Medulla oblongata (tissue), 1 donor: Measurements from ENCODE around the gene ECI2.
"Not testable (repeated sequence)": the region's sequence is repeated elsewhere in the genome, so short reads cannot be mapped to it uniquely, and the experiment has no call there.

ENCODE experiments used
- DNase-seq: peaks from one replicate; pipeline ENCODE4 v3.0.0-alpha.2; 2015; ENCODE audit errors: extremely low spot score

ECI2 gene

GRCh38 chr6:4102687-4103244, 32.6 kb downstream of the ECI2 start:
- no peak for DNase-seq

DNA sequence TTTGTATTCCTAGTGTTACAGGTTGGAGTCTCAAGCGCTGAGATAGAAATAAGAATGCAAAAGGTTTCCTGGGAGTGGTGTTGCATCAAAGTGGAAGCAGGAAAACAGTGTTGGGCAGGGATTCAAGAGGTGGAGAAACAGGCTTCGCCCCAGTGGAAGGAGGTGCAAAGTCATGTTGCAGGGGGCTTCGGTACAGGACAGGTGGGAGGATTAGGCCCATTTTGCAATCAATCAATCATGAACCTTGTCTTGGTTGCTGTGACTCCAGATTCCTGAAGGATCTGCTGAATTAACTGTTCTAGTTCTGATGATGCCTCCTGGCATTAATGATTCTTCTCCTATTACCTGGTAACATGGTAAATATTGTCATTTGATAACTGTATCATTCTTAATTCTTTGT, 34.1 kb downstream of the ECI2 start:
- DNase-seq: no peak

- no peak for DNase-seq
Observed at GRCh38 chr6:4100655-4101054, 34.7 kb downstream of the ECI2 start.

DNA sequence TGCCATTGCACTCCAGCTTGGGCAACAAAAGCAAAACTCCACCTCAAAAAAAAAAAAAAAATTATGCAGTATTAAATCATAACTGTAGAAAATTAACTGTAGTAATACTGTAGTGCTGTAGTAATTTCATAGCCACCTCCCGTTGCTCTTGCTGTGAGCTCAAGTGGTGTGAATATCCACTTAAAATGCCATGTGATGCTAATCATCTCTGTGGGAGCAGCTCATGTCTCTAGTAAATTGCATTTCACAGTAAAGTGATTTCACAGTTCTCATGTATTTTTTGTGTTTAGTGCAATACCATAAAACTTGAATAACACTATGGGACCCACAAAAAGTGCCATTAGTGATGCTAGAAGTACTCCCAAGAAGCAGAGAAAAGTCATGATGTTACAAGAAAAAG, 42.1 kb downstream of the ECI2 start:
- no peak for DNase-seq

DNA sequence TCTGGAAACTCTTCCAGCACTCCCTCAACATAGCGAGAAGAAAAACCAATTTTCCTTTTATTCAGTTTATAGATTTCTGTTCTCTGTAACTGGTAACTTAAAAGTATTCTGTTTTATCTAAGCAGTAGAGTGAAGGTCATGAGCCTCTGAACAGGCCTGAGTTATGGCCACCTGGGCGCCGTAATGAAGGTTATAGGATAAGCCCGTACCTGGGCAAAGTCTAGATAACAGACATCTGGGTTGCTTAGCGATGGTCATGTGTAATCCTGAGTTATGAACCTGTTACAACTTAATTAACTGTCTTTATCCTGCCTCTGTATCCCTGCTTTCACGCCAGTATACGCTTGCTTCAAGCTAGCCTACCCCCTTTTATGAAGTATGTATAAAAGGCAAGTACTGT, 43.4 kb downstream of the ECI2 start:
- DNase-seq: no peak

DNA sequence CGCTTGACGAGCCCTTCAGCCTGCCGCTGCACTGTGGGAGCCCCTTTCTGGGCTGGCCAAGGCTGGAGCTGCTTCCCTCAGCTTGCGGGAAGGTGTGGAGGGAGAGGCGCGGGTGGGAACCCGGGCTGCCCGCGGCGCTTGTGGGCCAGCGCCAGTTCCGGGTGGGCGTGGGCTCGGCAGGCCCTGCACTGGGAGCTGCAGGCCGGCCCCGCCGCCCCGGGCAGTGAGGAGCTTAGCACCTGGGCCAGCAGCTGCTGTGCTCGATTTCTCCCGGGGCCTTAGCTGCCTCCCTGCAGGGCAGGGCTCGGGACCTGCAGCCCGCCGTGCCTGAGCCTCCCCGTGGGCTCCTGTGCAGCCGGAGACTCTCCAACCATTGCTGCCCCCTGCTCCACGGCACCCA, 45.3 kb downstream of the ECI2 start:
- DNase-seq: not testable (repeated sequence)

GRCh38 chr6:4088704-4089103, 46.7 kb downstream of the ECI2 start:
- DNase-seq: no peak

DNA sequence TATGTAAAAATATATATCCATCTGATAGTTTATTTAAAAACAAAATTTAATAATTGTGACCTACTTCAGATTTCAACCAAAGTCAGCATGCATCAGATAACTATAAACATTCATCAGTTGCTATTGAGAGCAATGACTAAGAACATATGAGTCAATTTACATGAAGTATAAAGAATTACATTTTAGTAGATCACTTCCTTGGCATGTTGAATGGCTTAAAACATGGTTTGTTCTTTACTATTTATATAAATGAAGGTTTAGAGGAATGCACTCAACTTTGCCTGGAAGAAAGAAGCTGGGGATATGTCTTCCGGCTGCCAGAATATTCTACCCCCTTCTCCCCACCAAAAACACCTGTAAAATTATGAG, 50.1 kb downstream of the ECI2 start:
- DNase-seq: no peak

- DNase-seq: no peak
Observed at GRCh38 chr6:4084444-4085331, 50.7 kb downstream of the ECI2 start.

DNA sequence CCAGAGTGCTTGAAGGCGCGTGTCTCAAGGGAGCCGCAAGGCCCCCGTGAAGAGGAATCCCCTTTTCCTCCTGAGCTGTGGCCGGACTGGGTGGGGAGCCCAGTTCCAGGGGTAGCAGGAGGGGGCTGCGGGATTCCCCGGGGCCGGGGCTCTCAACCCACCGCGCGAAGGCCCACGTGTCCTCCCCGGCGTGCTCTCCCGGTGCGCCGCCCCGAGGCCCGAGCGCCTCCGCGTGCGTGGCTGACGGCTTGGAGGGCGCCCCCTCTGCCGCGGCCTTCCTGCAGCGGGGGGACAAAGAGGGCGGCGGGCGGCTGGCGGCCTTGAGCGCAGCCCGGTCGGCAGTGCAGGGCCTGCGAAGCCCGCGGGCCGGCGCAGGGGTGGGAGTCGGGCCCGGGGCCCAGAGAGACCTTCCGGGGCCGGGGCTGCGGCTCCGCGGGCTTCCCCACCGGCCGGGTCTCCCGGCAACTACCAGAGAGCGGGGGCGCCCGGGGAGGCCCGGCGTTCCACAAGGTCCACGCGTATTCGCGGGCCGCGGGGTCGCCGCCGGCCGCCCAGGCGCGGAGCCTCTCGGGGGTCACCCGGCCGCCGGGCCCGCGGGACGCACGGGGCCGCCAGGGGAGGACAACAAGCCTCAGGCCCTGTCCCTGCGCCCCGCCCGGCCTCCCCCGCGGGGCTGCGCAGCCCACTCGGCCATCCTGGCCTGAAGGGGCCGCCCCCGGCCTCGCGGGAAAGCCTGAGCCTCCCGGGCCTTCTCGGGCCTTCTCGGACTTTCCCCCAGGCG, 56.5 kb downstream of the ECI2 start, which contains the start of gene FAM217A:
Gene FAM217A (minus strand): TSS at position 447 of the 781 bp plus-strand sequence. CDS start 1,723 bp downstream, outside the sequence.
- DNase-seq: no peak

DNA sequence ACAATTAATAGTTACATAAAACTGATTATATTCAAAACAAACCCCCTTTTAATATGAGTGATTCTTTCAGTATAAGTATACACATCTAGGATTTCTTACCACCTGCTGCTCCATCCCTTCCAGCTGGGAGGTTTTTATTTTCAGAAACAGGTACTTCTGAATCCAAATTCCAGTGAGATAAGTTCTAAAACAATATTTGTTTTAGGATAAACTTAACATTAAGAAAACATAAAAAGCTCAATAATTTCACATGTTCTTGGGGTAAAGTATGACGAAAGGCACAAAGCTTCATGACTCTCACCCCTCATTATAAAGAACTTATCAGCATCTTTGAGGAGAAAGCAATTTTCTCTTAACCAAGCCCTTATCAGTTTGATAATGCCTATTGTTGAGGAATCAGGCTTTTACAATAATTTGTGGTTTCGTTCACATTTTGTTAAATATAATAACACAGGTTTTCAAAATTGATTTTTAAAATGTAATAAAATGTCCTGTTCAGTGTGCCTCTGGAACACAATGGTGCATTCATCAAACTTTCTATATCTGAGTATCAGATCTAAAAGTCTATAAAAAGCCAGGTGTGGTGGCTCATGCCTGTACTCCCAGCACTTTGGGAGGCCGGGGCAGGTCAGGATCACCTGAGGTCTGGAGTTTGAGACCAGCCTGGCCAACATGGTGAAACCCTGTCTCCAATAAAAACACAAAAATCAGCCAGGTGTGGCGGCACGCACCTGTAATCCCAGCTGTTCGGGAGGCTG, 60.7 kb downstream of the ECI2 start:
- no peak for DNase-seq

DNA sequence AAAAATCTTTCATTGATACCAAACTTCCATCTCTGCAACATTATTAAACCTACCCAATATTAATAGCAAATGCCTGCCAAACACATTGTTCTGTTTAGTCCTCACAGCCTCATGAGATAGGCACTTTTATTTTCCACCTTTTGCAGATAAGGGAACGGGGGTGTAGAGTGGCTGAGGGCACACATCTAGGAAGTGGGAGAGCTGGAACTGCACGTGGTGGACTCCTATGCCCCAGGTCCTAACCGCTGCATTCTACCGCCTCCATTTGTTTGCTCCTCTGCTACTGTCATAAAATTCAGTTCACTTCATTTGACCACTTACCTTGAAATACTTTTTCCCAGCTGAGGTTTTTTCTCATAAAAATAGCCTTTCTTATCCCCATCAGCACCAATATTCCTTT, 64.0 kb downstream of the ECI2 start:
- DNase-seq: no peak

DNA sequence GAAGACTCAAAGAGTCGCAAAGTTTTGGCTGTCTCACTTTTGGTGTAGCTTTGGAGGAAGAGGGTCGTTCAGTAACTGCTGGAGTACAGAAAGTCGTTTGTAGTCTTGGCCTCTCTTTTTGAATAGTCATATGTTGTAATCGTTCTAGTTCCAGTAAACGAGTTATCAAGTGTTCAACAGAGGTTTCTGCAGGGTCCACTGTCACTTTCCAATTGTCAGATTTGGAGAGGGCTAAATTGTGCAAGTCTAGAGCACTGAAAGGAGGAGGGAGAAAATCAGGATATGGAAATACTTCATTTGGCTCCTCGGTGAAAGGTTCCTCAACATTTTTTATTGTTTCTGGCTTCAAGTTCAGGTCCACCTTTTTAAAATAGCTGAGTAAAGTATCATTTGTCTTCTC, 66.2 kb downstream of the ECI2 start:
- DNase-seq: no peak

DNA sequence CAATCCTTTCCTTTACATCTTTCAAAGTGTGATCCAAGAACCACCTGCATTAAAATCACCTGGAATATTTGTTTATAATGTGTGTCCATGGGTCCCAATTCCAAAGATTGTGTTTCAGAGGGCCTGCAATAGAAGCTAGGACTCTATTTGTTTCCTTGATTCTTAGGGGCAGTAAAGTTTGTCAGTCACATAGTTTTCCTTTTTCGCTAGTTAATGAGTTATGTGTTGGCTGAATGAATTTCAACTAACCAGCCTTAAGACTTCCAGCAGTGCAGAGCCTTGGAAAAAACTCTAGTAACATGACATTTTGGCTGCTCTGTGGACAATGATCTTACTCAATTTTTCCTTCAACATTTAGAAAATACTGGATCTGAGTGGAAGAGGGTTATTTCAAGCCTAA, 67.7 kb downstream of the ECI2 start:
- no peak for DNase-seq

DNA sequence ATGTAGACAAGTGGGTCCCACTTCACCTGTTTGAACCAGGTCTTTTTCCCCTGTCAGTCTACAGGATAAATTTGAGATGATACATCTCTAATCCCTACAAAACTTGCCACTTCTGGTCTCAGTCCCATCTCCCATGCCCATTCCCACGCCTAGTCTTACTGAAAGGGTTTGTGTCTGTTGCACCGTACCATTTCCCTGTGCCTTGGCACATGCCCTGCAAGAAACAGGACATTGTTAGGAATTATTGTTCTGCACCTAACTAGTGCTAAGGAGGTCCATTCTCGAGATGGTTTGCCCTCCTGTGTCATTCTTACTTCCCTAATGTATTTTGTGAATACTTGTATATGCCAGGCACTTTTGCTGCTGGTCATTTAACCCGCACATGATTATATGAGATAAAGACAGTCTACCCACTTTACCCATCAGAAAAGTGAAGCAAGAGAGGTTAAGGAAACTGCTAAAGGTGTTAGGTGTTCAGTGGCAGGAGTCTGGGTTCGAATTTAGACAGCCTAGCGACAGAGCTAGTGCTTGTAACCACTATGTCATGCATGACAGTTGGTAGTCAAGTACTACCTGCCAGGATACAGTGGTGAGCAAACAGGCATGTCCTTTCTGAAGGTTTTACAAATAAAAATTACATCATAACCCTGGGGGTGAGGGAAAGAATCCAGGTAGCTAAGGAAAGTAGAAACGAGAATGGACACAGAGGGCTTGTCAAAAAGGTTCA, 69.2 kb downstream of the ECI2 start:
- DNase-seq: no peak
